ENCODE measurements around the gene USP15.

Gene USP15

DNA sequence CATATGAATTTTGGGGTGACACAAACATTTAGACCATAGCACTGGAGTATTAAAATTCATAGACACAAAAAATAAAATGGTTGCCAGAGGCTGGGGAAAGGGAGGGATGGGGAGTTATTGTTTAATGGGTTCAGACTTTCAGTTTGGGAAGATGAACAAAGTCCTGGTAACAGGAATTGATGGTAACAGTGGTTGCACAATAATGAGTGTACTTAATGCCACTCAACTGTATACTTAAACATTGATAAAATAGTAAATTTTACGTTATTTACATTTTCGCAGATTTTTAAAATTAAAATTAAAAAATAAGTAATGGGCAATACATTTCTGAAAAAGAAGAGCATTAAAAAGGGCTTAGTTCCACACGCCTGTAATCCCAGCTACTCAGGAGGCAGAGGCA is 35.6 kb upstream of the USP15 start:
- TF ChIP-seq, protein P1, sequence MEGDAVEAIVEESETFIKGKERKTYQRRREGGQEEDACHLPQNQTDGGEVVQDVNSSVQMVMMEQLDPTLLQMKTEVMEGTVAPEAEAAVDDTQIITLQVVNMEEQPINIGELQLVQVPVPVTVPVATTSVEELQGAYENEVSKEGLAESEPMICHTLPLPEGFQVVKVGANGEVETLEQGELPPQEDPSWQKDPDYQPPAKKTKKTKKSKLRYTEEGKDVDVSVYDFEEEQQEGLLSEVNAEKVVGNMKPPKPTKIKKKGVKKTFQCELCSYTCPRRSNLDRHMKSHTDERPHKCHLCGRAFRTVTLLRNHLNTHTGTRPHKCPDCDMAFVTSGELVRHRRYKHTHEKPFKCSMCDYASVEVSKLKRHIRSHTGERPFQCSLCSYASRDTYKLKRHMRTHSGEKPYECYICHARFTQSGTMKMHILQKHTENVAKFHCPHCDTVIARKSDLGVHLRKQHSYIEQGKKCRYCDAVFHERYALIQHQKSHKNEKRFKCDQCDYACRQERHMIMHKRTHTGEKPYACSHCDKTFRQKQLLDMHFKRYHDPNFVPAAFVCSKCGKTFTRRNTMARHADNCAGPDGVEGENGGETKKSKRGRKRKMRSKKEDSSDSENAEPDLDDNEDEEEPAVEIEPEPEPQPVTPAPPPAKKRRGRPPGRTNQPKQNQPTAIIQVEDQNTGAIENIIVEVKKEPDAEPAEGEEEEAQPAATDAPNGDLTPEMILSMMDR (conservative IDR thresholded peaks at IDR 0.05; ENCODE audit: low read length): no peak
- no peak overlapping the region for H3K4me3 ChIP-seq (ENCODE audit: low read length)
- DNase-seq (ENCODE audit: low read depth): no peak

DNA sequence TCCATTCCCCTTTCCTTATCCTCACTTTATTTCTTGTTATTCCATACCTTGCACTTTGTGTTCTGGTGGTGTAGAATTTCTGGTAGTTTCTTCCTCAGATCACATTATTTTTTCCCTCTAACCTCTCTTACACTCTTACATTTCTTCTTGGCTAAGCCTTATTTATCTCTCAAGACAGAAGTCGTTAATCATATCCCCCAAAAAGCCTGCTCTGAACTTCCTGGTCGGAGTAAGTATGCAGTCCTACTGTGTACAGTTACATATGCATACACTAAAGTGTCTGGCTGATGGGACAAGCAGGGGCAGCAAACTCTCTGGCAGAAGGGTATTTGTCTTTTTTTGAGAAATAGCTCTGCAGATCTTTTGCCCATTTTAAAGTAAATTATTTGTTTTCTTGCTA is 33.1 kb upstream of the USP15 start:
- TF ChIP-seq, protein P1 (conservative IDR thresholded peaks at IDR 0.05; ENCODE audit: low read length): no peak
- no peak overlapping the region for H3K4me3 ChIP-seq (ENCODE audit: low read length)
- DNase-seq (ENCODE audit: low read depth): no peak

DNA sequence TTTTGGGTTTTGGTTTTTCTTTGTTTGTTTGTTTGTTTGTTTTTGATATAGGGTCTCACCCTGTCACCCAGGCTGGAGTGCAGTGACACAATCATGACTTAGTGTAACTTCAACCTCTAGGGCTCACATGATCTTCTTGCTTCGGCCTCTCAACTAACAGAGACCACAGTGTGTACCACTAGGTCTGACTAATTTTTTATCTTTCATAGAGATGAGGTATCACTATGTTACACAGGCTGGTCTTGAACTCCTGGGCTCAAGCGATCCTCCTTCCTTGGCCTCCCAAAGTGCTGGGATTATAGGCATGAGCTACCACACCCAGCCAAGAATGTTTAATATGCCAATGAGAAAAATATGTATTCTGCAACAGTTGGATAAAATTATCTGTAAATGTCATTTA is 29.6 kb upstream of the USP15 start:
- TF ChIP-seq, protein P1 (conservative IDR thresholded peaks at IDR 0.05; ENCODE audit: low read length): no peak
- no peak overlapping the region for H3K4me3 ChIP-seq (ENCODE audit: low read length)
- no peak for DNase-seq (ENCODE audit: low read depth)

DNA sequence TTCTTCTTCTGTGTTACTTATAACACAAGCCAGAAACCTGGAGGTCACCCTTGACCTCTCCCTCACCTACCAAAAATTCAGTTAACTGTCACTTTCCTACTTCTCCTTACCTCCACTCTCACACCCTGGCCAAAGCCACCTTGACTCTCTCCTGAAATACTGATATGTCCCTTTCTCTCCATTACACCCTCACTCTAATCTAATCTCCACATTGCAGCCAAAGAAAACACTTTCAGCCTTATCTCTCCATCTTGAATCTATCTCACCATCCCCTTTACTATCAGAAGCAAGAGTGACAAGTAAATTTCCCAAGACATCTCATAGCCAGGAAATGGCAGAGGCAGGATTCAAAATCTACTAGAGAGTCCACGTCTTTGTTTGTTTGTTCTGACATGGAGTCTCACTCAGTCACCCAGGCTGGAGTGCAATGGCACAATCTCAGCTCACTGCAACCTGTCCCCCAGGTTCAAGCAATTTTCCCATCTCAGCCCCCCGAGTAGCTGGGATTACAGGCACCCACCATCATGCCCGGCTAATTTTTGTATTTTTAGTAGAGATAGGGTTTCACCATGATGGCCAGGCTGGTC is 28.0 kb upstream of the USP15 start:
- no peak overlapping the region for H3K4me3 ChIP-seq (ENCODE audit: low read length)
- TF ChIP-seq, protein P1 (conservative IDR thresholded peaks at IDR 0.05; ENCODE audit: low read length): no peak
- no peak for DNase-seq (ENCODE audit: low read depth)

DNA sequence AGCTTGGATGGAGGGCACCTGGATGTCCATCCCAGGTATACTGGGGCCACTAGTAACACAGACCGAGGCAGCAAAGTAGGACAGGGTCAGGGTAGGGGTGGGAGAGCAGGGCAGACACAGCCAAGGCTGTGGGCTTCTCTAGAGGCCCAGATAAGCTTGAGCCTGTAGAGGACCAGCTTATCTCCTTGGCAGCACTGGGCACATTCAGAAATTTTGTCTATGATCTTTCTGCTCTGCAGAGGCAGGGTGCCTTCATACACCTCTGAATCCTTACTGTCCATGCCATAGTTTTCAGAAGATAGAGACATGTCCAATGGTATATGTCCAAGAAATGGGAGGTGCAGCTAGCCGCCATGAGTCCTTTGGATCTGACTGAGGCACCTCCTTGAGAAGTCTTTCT is 26.4 kb upstream of the USP15 start:
- DNase-seq (ENCODE audit: low read depth): no peak
- TF ChIP-seq, protein P1 (conservative IDR thresholded peaks at IDR 0.05; ENCODE audit: low read length): no peak
- H3K4me3 ChIP-seq (ENCODE audit: low read length): no peak overlapping the region

DNA sequence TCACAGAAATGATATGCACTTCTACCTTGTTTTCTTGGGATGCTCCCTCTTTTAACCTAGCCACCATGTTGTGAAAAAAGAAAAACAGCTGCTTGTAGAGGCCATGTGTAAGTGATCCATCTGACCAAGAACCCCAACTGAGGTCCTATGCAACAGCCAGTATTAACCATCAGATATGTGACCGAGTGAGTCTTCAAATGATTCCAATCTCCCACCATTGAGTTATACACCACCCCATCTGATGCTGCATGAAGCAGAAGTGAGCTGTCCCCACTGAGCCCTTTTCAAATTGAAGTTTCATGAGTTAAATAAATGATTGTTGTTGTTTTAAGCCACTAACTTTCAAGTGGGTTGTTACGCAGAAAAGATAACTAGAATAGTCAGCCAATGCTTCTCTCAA is 20.6 kb upstream of the USP15 start:
- no peak overlapping the region for H3K4me3 ChIP-seq (ENCODE audit: low read length)
- no peak for DNase-seq (ENCODE audit: low read depth)
- TF ChIP-seq, protein P1 (conservative IDR thresholded peaks at IDR 0.05; ENCODE audit: low read length): no peak

DNA sequence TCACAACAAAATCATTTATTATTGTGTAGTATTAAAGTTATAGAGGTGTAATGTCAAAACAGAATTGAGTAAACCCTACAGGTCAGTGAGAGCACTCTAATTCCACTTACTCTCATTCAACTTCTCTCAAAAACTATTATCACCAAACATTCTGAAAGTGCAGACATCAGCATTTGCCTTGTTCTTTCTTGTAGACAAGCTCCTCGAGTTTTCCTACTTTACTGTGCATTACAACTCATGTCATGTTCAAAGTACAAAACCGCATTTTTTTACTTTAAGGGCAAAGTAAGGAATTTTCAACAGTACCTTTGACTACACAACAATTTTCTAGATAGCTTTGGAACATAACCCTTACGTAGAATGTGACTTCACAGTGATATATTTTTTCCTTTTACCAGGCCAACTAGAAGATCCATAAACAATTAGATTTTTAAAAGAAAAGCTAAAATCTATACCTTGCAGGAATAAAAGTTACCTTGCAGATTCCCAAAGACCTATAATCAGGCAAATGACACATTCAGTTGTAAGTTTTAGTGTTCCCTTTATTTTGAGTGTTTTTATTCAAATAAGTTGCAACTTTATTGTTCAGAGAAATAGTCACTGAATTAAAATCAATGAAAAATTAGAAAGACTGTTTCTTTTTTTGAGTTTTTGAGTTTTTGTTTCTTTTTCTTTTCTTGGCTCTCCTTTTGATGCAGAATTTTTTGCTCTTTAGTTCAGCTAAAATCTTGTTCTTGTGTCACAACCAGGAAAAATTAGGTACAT is 12.7 kb upstream of the USP15 start:
- TF ChIP-seq, protein P1 (conservative IDR thresholded peaks at IDR 0.05; ENCODE audit: low read length): no peak
- H3K4me3 ChIP-seq (ENCODE audit: low read length): no peak overlapping the region
- DNase-seq (ENCODE audit: low read depth): no peak
